NCI-H2196 treated with DMSO at 0.1 percent for 48 hours (cell line): ENCODE measurements around the gene QPCT.
A peak's percentile ranks its signal among the peaks of the same experiment; 100 is the strongest.
"Not testable (repeated sequence)": the region's sequence is repeated elsewhere in the genome, so short reads cannot be mapped to it uniquely, and the experiment has no call there.

Experiments
- DNase-seq: peaks from one replicate; lab custom pipeline; 2025; ENCODE audit not compliant: unreplicated experiment; lab: John Stamatoyannopoulos, UW

The QPCT gene

GRCh38 chr2:37389989-37390765 lies 45.7 kb downstream of the QPCT start:
- peak; percentile 12 for DNase-seq

GRCh38 chr2:37390777-37391176 lies 46.3 kb downstream of the QPCT start:
- no peak for DNase-seq

- no peak for DNase-seq
Measured at GRCh38 chr2:37391711-37392110, 47.3 kb downstream of the QPCT start.

- DNase-seq = no peak
Measured at GRCh38 chr2:37392428-37392827, 48.0 kb downstream of the QPCT start.

- DNase-seq = no peak
Measured at GRCh38 chr2:37394263-37394662, 49.8 kb downstream of the QPCT start.

- DNase-seq = no peak
Measured at GRCh38 chr2:37394796-37395555, 50.5 kb downstream of the QPCT start.

GRCh38 chr2:37396890-37397565 lies 52.6 kb downstream of the QPCT start:
- DNase-seq = no peak

GRCh38 chr2:37398990-37399389 lies 54.6 kb downstream of the QPCT start:
- DNase-seq = no peak

- no peak for DNase-seq
Measured at GRCh38 chr2:37400041-37400440, 55.6 kb downstream of the QPCT start.

- no peak for DNase-seq
Measured at GRCh38 chr2:37402636-37403035, 58.2 kb downstream of the QPCT start.

- DNase-seq = no peak
Measured at GRCh38 chr2:37405781-37406180, 61.4 kb downstream of the QPCT start.

- DNase-seq = no peak
Measured at GRCh38 chr2:37412231-37412630, 67.8 kb downstream of the QPCT start.

GRCh38 chr2:37413911-37414469 lies 69.6 kb downstream of the QPCT start:
- not testable (repeated sequence) for DNase-seq

GRCh38 chr2:37414470-37414949 lies 70.1 kb downstream of the QPCT start:
- DNase-seq = peak; percentile 53

GRCh38 chr2:37415128-37415820 lies 70.8 kb downstream of the QPCT start:
- peak; percentile 17 for DNase-seq

- DNase-seq = no peak
Measured at GRCh38 chr2:37417321-37417720, 72.9 kb downstream of the QPCT start.

GRCh38 chr2:37418956-37419355 lies 74.5 kb downstream of the QPCT start:
- no peak for DNase-seq

- no peak for DNase-seq
Measured at GRCh38 chr2:37421686-37422085, 77.3 kb downstream of the QPCT start.

GRCh38 chr2:37422816-37423215 lies 78.4 kb downstream of the QPCT start:
- DNase-seq = no peak
